DOHH2 (cell line): Measurements from ENCODE around the gene NCAPG2.

ENCODE experiments used
- H3F3A ChIP-seq: fragments of 200-600 bp; sonication (generic), shearing (Covaris generic); 2 replicates; pipeline ENCODE4 v1.6.0; 2016; ENCODE audit warnings: antibody characterized with exemption, mild to moderate bottlenecking; ENCODE audit not compliant: control insufficient read depth, insufficient read depth
- H3K27ac ChIP-seq: fragments of 200-600 bp; sonication (generic); 2 replicates; pipeline ENCODE4 v1.5.1; 2014; ENCODE audit warnings: low read depth, mild to moderate bottlenecking, low read length, moderate library complexity
- H3K27me3 ChIP-seq: fragments of 200-600 bp; sonication (generic); 2 replicates; pipeline ENCODE4 v1.6.1; 2014; ENCODE audit warnings: mild to moderate bottlenecking, low read length, mixed read lengths; ENCODE audit not compliant: control insufficient read depth
- H3K36me3 ChIP-seq: fragments of 200-600 bp; sonication (generic); 2 replicates; pipeline ENCODE4 v1.6.1; 2014; ENCODE audit warnings: mild to moderate bottlenecking, low read length, moderate library complexity, mixed read lengths; ENCODE audit not compliant: control insufficient read depth
- H3K4me1 ChIP-seq: fragments of 200-600 bp; sonication (generic); 2 replicates; pipeline ENCODE4 v1.6.1; 2014; ENCODE audit warnings: mild to moderate bottlenecking, low read length, mixed read lengths; ENCODE audit not compliant: control insufficient read depth
- H3K4me2 ChIP-seq: fragments of 200-600 bp; sonication (generic); 2 replicates; pipeline ENCODE4 v1.6.0; 2014; ENCODE audit warnings: mild to moderate bottlenecking, low read length, moderate library complexity
- H3K4me3 ChIP-seq: fragments of 200-600 bp; sonication (generic); 2 replicates; pipeline ENCODE4 v1.5.1; 2014; ENCODE audit warnings: mild to moderate bottlenecking, low read length, mixed read lengths
- H3K79me2 ChIP-seq: fragments of 200-600 bp; sonication (generic); 2 replicates; pipeline ENCODE4 v1.6.1; 2014; ENCODE audit warnings: mild to moderate bottlenecking, low read length, mixed read lengths; ENCODE audit not compliant: control insufficient read depth
- H3K9me2 ChIP-seq: fragments of 200-600 bp; sonication (generic); replicated peaks from 2 replicates; pipeline ENCODE4 v1.6.1; 2014; ENCODE audit warnings: mild to moderate bottlenecking, low read length, mixed read lengths; ENCODE audit not compliant: control insufficient read depth
- H3K9me3 ChIP-seq: fragments of 200-600 bp; sonication (generic); 2 replicates; pipeline ENCODE4 v1.6.1; 2014; ENCODE audit warnings: antibody characterized with exemption, low read length, mixed read lengths; ENCODE audit not compliant: control insufficient read depth, insufficient read depth
- H4K20me1 ChIP-seq: fragments of 200-600 bp; sonication (generic); 2 replicates; pipeline ENCODE4 v1.6.0; 2014; ENCODE audit warnings: low read depth, mild to moderate bottlenecking, antibody characterized with exemption, low read length, moderate library complexity; ENCODE audit not compliant: control insufficient read depth, insufficient read depth
- CTCF ChIP-seq: fragments of 200-600 bp; sonication (generic); IDR thresholded peaks from one replicate; pipeline ENCODE4 v1.5.1; 2014; ENCODE audit warnings: antibody characterized with exemption, mild to moderate bottlenecking, low read depth, low read length; ENCODE audit not compliant: poor library complexity, severe bottlenecking
- EZH2phosphoT487 ChIP-seq: fragments of 200-600 bp; sonication (generic); IDR thresholded peaks from 2 replicates; pipeline ENCODE4 v1.6.1; 2017; ENCODE audit warnings: borderline replicate concordance, mild to moderate bottlenecking, antibody characterized with exemption, low read length, moderate library complexity, mixed read lengths

The NCAPG2 gene

GRCh38 chr7:158650821-158651225 lies 53.8 kb downstream of the NCAPG2 start:
- Histone ChIP-seq H3K27ac (no peak overlapping the region), H3K4me2 (no peak overlapping the region), H3K9me2 (no peaks in the 10 kb centered on the region), H3K79me2 (peaks cover 38% of the 10 kb centered on the region), H4K20me1 (no peaks in the 10 kb centered on the region), H3K36me3 (peaks cover 95% of the 10 kb centered on the region), H3K9me3 (no peaks in the 10 kb centered on the region), H3K4me3 (no peak overlapping the region), H3K4me1 (no peaks in the 10 kb centered on the region), H3F3A (0 out of 2 replicates have a peak, but pooled peaks cover 2% of the 10 kb centered on the region), H3K27me3 (no peaks in the 10 kb centered on the region)
- no peak for TF ChIP-seq EZH2phosphoT487
- no peak for TF ChIP-seq CTCF

- H3K4me3 ChIP-seq: no peak overlapping the region
- H3K79me2 ChIP-seq: peaks cover 38% of the 10 kb centered on the region
- H3K4me1 ChIP-seq: no peaks in the 10 kb centered on the region
- no peak overlapping the region for H3K4me2 ChIP-seq
- peaks cover 95% of the 10 kb centered on the region for H3K36me3 ChIP-seq
- H4K20me1 ChIP-seq: no peaks in the 10 kb centered on the region
- H3K9me3 ChIP-seq: no peaks in the 10 kb centered on the region
- no peak overlapping the region for H3K27ac ChIP-seq
- no peak for TF ChIP-seq CTCF
- TF ChIP-seq EZH2phosphoT487: no peak
- H3K27me3 ChIP-seq: no peaks in the 10 kb centered on the region
- H3F3A ChIP-seq: 0 out of 2 replicates have a peak, but pooled peaks cover 2% of the 10 kb centered on the region
- H3K9me2 ChIP-seq: no peaks in the 10 kb centered on the region
Observed at GRCh38 chr7:158649279-158649678, 55.3 kb downstream of the NCAPG2 start.

- Histone ChIP-seq H3K4me1 (no peaks in the 10 kb centered on the region), H3K9me2 (no peaks in the 10 kb centered on the region), H3K9me3 (no peaks in the 10 kb centered on the region), H3K27me3 (no peaks in the 10 kb centered on the region), H3K36me3 (peaks cover 95% of the 10 kb centered on the region), H3K4me2 (no peak overlapping the region), H4K20me1 (no peaks in the 10 kb centered on the region), H3K27ac (no peak overlapping the region), H3K4me3 (no peak overlapping the region), H3K79me2 (peaks cover 38% of the 10 kb centered on the region), H3F3A (0 out of 2 replicates have a peak, but pooled peaks cover 2% of the 10 kb centered on the region)
- TF ChIP-seq CTCF (no peak), EZH2phosphoT487 (no peak)
Observed at GRCh38 chr7:158648787-158649186, 55.8 kb downstream of the NCAPG2 start.

- Histone ChIP-seq H3K9me2 (no peaks in the 10 kb centered on the region), H3K79me2 (peaks cover 38% of the 10 kb centered on the region), H3K27me3 (no peaks in the 10 kb centered on the region), H3K4me1 (no peaks in the 10 kb centered on the region), H3K4me2 (no peak overlapping the region), H3K4me3 (no peak overlapping the region), H4K20me1 (no peaks in the 10 kb centered on the region), H3F3A (0 out of 2 replicates have a peak, but pooled peaks cover 2% of the 10 kb centered on the region), H3K27ac (no peak overlapping the region), H3K9me3 (no peaks in the 10 kb centered on the region), H3K36me3 (peaks cover 96% of the 10 kb centered on the region)
- TF ChIP-seq CTCF: no peak
Observed at GRCh38 chr7:158648168-158648567, 56.4 kb downstream of the NCAPG2 start.
